Activated CD4-positive, CD25-positive, alpha-beta regulatory T cell treated with anti-CD3 and anti-CD28 coated beads, Interleukin-2, amount 50 U/mL, for 72 hours (primary cell): ENCODE results near the gene UQCC5.

ENCODE experiments used
- DNase-seq: peaks from one replicate; pipeline ENCODE4 v3.0.0; 2021

The UQCC5 gene

DNA sequence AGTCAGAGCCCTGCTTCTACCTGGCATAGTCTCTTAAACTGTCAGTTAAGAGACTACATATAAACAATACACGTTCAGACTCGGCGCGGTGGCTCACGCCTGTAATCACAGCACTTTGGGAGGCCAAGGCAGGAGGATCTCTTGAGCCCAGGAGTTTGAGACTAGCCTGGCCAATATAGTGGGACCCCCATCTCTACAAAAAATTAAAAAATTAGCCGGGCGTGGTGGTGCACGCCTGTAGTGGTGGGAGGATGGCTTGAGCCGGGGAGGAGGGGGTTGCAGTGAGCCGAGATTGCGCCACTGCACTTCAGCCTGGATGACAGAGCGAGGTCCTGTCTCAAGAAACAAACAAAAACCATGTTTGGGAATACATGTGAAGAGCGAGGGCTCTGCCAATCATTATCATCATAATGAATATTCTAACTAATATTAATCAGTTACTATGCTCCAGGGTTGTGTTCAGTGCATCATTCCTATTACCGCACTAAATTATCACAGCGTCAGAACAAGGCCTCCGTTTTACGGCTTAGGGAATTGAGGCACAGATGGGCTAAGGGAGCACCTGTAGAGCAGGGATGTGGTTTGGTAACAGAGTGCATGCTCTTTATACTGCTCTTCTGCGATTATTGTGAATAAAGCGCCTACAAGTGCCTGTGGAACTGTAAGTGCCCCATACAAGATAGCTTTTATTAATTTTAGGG lies 844 bp upstream of the UQCC5 start:
- peak; percentile 25 for DNase-seq

DNA sequence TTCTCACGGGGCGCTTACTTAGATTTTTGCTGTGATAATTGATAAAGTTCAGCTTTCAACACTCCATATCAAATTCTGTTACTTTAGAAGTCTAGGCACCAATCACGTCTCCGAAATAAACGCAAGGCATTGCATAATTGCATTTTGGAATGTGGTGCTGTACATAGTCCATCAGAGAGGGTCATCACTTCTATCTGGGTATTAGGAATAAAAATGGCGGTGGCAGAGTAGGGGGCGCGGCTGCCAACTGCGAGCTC lies 365 bp upstream of the UQCC5 start:
- DNase-seq, result no peak

GRCh38 chr3:52537165-52537620 lies 788 bp downstream of the UQCC5 start:
- DNase-seq, result no peak

GRCh38 chr3:52537726-52538421 lies 1.5 kb downstream of the UQCC5 start:
- DNase-seq, result no peak

GRCh38 chr3:52539010-52539653 lies 2.7 kb downstream of the UQCC5 start:
- DNase-seq, result no peak

GRCh38 chr3:52541050-52541449 lies 4.6 kb downstream of the UQCC5 start:
- no peak for DNase-seq

- DNase-seq, result no peak
Observed at GRCh38 chr3:52544937-52545336, 8.5 kb downstream of the UQCC5 start.

DNA sequence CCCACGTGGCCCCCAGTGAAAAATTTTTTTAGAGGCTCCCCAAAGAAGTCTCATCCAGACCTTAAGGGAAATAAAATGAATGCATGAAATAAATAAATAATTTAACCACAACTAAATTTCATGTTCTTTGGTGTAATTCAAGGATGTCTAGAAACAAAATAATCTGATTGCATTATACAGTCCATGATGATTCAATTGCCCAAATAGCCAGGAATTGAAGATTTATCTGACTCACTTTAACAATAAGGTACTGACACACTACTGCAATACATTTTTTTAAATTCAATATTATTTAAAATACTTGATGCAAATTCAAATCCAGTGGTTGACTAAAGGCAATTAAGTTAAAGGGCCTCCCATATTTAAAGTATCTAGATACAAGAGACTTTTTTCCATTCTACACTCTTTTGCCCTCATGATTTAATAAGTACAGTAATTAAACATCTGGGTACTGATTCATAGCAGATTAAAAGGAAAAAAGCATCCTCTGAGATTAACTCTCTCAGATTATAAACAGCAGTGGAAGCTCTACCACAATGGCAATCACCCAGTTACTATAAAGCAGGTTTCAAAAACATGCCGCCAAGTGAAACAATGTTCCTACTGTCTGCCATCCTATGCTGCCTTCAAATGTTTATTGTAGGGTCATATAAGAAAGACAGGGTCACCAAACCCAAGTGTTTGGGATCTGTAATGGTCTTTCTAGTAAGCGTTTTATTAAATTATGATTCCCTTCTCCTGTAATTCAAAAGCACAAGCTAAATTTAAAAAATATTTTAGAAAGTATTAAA lies 9.9 kb downstream of the UQCC5 start:
- no peak for DNase-seq

GRCh38 chr3:52547143-52547542 lies 10.7 kb downstream of the UQCC5 start:
- no peak for DNase-seq

DNA sequence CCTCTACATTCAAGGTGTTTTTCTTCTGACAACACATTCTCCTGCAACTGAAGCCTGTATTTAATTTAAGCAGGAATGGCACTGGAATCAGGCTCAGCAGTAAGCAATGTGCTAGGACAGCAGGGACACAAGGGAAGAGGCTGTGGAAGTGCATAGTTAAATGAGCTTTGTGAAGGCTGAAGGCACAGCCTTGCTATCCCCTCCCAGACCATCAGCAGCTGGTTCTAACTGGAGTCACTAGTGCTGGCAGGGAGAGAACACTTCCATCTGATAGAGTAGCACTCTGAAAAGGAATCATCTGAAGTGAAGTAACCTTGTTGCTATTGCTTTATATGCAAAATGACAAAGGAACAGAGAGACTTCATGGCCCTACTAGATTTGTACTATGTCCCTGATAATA lies 14.7 kb downstream of the UQCC5 start:
- no peak for DNase-seq

DNA sequence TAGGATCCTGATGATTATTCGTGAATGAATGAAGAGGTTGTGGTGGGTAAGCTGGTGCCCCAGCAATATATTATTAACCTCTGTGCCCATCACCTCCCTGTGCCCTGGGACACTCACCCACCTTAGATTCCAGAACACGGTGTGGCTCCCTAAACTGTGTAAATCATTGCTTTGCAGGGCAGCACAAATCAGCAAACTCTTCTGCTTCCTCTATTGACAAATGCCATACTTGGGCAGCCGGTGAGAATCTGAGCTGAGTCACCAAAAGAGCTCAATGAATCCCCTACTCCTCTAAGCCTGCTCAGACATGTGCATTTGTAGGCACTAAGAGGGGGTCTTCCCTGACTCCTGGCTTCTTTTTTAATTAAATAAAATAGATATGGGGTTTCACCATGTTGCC lies 15.7 kb downstream of the UQCC5 start:
- DNase-seq, result no peak

GRCh38 chr3:52554026-52554755 lies 17.8 kb downstream of the UQCC5 start:
- DNase-seq, result no peak

- no peak for DNase-seq
Observed at GRCh38 chr3:52555056-52555455, 18.7 kb downstream of the UQCC5 start.

GRCh38 chr3:52557011-52557960 lies 20.9 kb downstream of the UQCC5 start:
- no peak for DNase-seq

DNA sequence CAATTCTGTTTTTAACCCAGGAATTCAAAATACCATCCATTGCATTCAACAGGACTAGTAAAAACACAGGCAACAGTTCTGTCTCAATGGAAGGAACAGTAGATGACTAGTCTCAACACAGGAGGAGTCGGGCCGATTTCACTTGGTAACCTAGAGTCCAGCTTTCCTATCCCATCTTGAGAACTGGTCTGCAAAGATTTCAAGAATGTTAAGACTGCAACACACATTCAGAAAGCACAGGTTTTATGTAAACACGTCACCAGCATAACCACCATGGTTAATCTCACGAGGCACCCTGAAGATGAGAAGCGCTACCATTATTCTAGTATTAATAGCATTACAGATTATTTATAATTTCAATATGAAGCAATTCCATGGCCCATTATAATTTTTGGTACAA lies 22.0 kb downstream of the UQCC5 start:
- DNase-seq, result no peak

DNA sequence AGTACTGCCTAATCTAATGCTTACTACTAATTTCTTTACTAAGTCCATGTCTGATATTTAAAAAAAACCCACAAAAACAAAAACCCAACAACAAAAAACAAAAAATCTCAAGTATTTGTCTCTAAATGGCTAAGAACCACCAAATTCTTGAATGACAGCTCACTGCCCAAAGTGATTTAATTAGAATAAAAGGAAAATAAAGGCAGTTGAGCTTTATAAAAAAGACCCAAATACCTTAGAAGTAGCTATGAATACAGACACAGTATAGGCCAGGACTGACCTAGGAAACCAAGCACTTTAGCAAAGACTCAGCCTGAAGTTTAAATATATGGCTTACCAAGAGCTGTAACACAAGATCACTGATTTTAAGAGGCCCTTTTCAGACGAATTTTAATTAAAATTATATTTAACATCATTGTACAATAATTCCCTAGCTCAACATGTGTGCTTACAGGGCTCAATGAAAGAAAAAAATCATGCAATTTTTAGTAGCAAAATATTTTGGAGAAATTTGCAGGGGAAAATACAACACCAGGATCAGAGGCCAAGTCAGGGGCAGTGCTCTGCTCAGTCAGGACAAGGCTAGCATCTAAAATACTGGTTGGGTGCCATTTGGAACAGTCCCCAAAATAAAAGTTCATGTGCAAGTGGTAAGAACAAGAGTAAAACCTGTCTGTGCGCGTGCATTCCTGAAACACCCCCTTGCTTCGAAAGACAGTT lies 24.8 kb downstream of the UQCC5 start:
- DNase-seq, result no peak

DNA sequence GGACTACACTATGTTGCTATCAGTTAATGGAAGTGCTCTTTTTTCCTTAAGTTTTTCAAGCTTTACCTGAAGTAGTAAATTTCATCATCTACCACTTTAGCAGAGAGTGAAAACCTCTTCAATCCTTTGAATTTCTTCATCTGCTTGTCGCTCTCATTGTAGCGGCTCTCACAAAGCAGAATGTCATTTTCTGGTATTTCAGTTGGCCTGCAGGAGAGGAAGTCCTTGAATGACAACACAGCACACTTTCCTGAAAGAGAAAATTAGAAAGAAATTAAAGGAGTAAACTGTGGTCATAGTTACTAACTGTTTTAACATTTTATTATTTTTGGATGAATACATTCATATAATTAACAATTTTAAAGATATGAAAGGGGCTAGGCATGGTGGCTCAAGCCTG lies 27.6 kb downstream of the UQCC5 start:
- no peak for DNase-seq

GRCh38 chr3:52568069-52568468 lies 31.7 kb downstream of the UQCC5 start:
- DNase-seq, result no peak

DNA sequence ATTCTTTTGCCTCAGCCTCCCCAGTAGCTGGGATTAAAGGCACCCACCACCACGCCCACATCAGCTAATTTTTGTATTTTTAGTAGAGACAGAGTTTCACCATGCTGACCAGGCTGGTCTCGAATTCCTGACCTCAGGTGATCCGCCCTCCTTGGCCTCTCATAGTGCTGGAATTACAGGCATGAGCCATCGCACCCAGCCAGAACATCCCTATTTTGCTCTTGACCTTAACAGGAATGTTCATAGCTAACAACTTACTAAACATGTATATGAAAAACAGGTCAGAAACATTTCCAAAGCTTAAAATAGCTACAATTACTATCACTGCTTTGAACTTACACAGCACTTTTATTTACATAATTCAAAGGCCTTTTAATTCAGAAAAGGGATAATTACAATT lies 33.7 kb downstream of the UQCC5 start:
- DNase-seq, result no peak

GRCh38 chr3:52572221-52572620 lies 35.8 kb downstream of the UQCC5 start:
- no peak for DNase-seq
